WI38 (cell line): ENCODE measurements around the gene KIF22.
"Not testable (repeated sequence)": the region's sequence is repeated elsewhere in the genome, so short reads cannot be mapped to it uniquely, and the experiment has no call there.

Experiments
- H3K4me3 ChIP-seq: 2 replicates; pipeline ENCODE4 v1.5.1; 2011; ENCODE audit warnings: low read depth, mild to moderate bottlenecking, control low read depth, low read length
- TF ChIP-seq, protein P1 (sequence below): IDR thresholded peaks from 2 replicates; pipeline ENCODE4 v1.5.1; 2012; ENCODE audit warnings: low read depth, mild to moderate bottlenecking, control low read depth, low read length

KIF22 gene

DNA sequence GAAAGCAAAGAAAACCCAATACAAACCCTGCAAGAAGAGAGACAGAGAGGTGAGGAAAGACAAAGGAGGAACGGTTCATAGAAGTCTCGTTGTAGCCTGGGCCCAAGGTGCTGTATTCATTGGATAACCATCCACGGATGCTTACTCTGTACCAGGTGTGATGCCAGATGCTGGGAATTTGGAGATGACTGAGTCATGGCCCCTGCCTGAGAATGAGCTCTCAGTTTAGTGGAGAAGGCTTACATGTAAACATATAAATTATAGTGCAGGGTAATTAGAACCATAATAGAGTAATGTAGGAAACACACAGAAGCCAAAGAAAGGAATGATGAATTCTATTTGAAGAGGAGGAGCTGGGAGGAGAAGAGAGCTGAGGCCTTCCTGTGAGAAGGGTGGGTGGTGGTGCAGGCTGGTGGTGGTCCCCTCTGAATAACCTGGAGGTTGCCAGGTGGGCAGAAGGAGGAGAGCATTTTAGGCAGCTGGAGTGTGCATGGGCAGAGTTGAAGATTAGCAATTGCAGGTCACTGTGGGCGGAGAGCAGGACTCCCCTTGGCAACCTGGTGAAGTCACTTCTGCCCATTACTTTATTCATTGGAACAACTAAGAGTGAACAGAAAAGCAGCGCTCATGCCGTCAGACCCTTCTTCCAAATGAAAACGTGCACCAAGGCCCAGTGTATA, 20.2 kb upstream of the KIF22 start:
- TF ChIP-seq, protein P1, sequence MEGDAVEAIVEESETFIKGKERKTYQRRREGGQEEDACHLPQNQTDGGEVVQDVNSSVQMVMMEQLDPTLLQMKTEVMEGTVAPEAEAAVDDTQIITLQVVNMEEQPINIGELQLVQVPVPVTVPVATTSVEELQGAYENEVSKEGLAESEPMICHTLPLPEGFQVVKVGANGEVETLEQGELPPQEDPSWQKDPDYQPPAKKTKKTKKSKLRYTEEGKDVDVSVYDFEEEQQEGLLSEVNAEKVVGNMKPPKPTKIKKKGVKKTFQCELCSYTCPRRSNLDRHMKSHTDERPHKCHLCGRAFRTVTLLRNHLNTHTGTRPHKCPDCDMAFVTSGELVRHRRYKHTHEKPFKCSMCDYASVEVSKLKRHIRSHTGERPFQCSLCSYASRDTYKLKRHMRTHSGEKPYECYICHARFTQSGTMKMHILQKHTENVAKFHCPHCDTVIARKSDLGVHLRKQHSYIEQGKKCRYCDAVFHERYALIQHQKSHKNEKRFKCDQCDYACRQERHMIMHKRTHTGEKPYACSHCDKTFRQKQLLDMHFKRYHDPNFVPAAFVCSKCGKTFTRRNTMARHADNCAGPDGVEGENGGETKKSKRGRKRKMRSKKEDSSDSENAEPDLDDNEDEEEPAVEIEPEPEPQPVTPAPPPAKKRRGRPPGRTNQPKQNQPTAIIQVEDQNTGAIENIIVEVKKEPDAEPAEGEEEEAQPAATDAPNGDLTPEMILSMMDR: no peak
- no peak overlapping the region for H3K4me3 ChIP-seq

DNA sequence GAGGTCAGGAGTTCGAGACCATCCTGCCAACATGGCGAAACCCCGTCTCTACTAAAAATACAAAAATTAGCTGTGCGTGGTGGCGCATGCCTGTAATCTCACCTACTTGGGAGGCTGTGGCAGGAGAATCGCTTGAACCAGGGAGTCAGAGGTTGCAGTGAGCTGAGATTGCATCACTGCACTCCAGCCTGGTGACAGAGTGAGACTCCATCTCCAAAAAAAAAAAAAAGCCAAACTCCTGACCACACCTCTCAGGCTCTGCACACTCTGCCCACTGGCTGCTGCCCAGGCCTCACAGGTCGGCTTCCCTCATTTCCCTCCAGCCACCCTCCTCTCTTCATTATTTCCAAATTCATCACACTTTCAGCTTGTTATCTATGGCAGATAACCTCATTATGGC, 18.2 kb upstream of the KIF22 start:
- not testable (repeated sequence) for H3K4me3 ChIP-seq

DNA sequence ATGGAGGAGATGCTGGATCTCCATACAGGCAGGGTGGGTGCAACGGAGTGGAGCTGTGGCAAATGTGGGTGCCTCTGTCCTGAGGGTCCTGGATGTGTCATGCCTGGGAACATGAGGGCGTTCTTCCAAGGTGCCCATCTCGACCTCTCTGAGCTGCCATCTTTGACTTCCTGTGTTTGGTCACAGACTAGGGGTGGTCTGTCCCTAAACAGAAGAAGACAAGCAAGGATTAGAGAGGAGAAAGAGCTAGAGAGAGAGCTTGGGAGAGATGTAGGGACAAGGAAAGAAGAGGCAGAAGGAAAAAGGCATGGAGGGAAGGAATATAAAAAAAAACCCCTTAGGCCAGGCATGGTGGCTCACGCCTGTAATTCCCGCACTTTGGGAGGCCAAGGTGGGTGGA, 15.8 kb upstream of the KIF22 start:
- H3K4me3 ChIP-seq: no peak overlapping the region
- TF ChIP-seq, protein P1: no peak

DNA sequence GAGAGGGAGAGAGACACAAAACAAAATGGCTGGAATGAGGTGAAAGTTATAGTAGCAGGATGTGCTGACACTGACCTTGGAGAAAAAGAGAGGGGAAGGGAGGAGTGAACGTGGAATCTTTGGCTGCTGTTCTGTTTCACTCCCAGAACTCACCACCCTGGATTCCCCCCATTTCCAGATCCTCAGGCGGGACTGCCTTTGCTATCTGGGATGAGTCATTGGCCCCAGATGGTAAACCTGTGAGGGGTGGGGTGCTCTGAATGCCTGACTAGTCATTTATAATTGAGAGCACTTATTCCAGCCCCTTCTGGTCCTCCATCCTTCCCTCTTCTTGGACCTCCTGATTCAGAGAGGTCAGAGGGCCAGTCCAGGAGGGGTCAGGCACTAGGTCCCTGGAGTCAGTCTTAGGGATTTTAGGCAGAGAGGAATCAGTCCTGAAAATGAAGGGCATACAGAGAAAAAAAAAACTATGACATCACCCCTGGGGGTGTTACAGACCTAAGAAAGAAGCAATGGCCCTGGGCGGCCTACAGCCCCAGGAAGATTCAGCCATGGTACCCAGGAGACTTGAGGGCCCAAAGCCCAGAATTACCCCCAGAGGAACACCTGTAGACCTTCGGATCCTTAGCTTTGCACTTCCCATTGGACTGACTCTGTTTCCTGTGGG, 14.7 kb upstream of the KIF22 start:
- TF ChIP-seq, protein P1: no peak
- H3K4me3 ChIP-seq: no peak overlapping the region

DNA sequence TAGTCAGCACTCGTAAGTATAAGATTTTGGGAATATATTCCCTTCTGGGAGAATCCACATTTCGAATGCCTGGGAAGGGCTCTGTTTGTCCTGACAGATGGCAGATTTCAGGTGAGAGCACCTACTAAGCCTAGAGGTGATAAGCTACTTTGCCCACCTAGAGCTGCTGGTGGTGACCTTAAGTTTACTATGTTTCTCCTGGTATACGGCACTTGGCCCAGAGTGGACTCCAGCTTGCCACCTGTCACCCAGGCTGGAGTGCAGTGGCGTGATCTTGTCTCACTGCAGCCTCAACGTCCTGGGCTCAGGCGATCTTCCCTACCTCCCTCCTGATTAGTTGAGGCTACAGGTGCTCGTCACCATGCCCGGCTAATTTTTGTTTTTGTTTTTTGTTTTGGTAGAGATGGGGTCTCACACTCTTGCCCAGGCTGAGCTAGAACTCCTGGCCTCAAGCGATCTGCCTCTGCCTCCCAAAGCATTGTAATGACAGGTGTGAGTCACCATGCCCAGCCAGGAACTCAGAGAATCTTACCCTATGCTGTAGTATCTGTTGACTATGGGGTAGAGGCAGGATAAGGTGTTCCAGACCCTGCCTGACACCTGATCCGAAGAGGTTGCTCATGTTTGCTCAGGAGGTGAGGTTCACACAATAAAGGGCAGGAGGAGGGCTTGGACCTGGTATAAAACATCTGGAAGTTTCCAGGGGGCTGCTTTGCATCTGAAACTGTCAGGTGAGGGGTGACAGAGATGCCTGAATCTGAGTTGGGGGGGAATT, 12.8 kb upstream of the KIF22 start, which contains the start of gene ZG16:
ZG16 (plus strand) TSS at position 681 of the 775 bp plus-strand sequence. CDS start 1,011 bp downstream, outside the sequence.
- H3K4me3 ChIP-seq: no peak within 1 kb of the TSS
- TF ChIP-seq, protein P1: no peak

DNA sequence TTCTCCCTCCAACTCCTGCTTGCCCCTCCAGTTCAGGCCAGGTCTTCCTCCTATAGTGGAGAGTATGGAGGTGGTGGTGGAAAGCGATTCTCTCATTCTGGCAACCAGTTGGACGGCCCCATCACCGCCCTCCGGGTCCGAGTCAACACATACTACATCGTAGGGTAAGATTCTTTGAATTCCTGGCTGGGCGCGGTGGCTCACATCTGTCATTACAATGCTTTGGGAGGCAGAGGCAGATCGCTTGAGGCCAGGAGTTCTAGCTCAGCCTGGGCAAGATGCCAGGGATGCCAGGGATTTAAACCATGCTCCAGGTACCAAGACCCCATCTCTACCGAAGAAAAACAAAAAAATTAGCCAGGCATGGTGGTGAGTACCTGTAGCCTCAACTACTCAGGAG, 11.1 kb upstream of the KIF22 start:
- H3K4me3 ChIP-seq: no peak overlapping the region
- TF ChIP-seq, protein P1: no peak

DNA sequence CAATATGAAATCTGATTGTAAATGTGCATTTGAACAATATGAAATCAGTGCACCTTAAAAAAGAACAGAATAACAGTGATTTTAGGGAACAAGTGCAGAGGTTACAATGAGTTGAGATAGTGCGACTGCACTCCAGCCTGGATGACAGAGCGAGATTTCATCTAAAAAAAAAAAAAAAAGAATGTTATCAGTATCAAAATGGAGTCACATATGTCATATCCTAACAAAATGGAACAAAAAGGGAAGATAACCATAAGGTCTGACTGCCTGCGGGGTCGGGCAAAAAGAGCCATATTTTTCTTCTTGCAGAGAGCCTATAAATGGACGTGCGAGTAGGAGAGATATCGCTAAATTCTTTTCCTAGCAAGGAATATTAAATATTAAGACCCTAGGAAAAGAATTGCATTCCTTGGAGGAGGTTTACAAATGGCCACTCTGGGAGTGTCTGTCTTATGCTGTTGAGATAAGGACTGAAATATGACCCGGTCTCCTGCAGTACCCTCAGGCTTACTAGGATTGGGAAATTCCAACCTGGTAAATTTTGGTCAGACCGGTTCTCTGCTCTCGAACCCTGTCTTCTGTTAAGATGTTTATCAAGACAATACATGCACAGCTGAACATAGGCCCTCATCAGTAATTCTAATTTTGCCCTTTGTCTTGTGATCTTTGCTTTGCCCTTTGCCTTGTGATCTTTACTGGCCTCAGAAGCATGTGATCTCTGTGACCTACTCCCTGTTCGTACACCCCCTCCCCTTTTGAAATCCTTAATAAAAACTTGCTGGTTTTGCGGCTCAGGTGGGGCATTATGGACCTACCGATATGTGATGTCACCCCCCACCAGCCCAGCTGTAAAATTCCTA, 7.2 kb upstream of the KIF22 start:
- H3K4me3 ChIP-seq: not testable (repeated sequence)

DNA sequence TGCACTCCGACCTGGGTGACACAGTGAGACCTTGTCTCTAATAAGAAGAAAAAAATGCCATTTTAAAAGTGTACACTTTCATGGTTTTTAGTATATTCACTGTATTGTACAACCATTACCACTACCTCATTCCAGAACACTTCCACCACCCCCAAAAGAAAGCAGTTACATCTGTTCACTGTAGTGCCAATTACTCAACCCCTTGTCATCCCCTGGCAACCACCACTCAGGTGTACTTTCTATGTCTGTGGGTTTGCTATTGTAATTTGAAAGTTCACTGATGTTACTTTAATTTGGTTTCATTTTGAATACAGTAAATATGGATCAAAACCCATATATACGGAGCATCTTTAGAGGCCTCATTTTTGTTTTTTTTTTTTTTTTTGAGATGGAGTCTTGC, 6.4 kb upstream of the KIF22 start:
- TF ChIP-seq, protein P1: no peak
- H3K4me3 ChIP-seq: no peak overlapping the region
